Stimulated activated CD4-positive, alpha-beta T cell treated with anti-CD3 and anti-CD28 coated beads, Interleukin-15, amount 100 ng/mL, for 1 hour (primary cell): ENCODE measurements around the gene CNTROB.
"Not testable (repeated sequence)": the region's sequence is repeated elsewhere in the genome, so short reads cannot be mapped to it uniquely, and the experiment has no call there.

Source experiments
- DNase-seq, 2 donors: peaks; one replicate each; pipeline ENCODE4 v3.0.0-alpha.2; 2020; ENCODE audit warnings: low read depth in 1 of 2, low spot score in 1 of 2

CNTROB gene

DNA sequence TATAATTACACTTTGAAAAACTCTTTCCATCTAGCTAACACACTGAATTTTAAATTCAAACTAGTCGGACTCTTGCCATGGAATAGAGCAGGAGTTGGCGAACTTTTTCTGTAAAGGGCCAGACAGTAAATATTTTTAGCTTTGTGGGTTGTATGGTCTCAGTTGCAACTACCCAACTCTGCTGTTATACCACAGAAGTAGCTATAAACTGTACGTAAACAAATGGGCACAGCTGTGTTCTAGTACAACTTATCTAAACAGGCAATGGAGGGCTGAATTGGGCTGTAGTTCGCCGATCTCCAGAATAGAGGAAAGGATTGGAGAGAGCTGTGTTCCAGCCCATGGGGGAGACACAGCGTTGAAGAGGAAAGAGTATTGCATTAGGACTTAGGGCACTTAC lies 8.7 kb downstream of the CNTROB start:
- DNase-seq, result no peak

DNA sequence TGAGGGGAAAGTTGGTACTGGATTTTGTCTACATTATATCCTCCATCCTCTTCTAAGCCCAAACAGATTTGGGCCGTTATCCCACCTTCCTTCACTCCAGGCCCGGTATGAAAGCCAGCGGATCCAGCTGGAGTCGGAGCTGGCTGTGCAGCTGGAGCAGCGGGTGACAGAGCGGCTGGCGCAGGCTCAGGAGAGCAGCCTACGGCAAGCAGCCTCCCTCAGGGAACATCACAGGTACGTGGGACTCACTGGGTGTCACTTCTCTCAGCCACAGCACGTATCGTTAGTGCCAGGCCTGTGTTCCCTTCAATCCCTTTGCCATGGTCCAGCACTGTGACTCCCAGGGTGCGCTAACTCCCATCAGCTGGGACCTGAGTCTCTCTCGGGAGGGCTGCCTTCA lies 11.3 kb downstream of the CNTROB start:
- DNase-seq, result no peak

DNA sequence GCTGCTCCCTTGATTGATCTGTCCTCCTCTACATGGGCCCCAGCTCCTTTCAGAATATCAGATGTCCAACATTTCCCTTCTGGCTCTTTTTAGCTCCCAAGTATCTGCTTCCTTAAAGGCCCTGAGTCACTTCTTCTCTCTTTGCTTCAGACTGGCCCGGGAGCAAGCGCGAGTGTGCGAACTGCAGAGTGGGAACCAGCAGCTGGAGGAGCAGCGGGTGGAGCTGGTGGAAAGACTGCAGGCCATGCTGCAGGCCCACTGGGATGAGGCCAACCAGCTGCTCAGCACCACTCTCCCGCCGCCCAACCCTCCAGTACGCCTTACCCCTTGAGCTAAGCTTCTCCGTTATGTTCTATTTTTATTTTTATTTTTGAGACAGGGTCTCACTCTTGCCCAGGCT lies 12.3 kb downstream of the CNTROB start:
- no peak for DNase-seq

DNA sequence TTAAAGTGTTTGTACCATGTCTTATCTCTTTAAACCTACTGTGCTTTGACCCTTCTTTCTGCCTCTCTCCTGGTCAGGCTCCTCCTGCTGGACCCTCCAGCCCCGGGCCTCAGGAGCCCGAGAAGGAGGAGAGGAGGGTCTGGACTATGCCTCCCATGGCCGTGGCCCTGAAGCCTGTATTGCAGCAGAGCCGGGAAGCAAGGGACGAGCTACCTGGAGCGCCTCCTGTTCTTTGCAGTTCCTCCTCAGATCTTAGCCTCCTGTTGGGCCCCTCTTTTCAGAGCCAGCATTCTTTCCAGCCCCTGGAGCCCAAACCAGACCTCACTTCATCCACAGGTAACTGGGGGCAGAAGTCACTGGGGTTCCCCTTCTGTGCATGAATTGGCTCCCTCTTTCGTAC lies 13.6 kb downstream of the CNTROB start:
- DNase-seq, result no peak

DNA sequence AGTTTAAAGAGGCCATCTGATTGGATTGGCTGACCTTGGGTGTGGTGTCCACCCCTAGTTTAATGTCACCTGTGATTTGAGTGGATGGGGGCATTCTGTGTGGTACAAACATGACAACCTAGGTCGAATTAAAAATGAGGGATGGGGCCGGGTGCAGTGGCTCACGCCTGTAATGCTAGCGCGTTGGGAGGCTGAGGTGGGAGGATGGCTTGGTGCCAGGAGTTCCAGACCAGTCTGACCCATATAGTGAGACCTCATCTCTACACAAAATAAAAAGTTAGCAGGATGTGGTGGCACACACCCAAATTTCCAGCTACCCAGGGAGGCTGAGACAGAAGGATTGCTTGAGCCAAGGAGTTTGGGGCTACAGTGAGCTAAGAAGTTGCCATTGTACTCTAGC lies 14.4 kb downstream of the CNTROB start:
- no peak for DNase-seq

DNA sequence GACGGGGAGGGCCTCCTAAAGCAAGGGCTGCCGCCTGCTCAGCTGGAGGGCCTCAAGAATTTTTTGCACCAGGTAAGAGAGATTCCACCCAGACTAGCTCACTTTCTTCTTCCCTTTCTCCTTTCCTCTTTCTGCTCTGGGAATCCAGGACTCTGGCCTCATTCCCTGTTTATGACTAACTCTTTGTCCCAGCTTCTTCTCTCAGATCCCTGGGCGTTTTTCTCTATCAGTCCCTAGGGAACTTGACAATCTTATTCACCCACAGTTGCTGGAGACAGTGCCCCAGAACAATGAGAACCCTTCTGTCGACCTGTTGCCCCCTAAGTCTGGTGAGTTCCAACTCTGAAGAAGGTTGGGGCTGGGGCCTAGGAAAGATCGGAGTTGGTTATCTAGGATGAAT lies 15.6 kb downstream of the CNTROB start:
- DNase-seq, result no peak

DNA sequence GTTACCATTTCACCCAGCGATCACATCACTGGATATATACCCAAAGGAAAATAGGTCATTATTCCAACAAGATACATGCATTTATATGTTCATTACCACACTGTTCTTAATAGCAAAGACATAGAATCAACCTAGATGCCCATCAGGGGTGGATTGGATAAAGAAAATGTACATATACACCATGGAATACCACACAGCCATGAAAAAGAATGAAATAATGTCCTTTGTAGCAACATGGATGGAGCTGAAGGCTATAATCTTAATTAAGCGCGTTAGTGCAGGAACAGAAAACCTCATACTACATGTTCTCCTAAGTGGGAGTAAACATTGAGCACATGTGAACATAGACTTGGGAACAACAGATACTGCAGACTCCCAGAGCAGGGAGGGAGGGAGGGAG lies 18.6 kb downstream of the CNTROB start:
- DNase-seq, result no peak

DNA sequence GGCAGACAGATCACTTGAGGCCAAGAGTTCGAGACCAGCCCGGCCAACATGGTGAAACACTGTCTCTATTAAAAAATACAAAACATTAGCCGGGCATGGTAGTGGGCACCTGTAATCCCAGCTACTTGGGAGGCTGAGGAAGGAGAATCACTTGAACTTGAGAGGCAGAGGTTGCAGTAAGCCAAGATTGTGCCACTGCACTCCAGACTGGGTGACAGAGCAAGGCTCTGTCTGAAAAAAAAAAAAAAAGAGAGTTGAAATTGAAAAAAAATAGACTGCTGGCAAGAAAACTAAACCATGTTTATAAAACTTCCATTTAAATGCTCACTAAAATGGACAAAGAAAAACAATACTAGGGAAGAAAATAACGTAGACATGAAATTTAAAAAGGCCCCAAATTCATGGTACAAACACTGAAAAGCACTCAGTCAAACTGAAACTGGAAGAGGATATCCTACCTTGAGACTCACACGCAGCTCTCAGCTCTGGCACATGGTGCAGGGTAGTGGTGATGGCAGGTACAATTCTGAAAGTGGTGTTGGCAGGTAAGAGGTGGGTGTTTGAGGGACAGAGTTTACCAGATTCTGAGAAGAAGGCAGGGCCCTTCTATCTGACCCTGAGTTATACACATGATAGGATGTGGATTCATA lies 19.3 kb downstream of the CNTROB start:
- peak in 1 of 2 donors; percentile 15 for DNase-seq

DNA sequence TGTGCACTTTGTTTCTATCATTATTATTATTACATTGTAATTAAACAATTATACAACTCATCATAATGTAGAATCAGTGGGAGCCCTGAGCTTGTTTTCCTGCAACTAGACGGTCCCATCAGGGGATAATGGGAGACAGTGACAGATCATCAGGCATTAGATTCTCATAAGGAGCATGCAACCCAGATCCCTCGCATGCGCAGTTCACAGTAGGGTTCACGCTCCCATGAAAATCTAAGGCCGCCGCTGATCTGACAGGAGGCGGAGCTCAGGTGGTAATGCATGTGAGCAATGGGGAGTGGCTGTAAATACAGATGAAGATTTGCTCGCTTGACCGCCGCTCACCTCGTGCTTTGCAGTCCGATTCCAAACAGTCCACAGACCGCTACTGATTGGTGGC lies 21.3 kb downstream of the CNTROB start:
- DNase-seq, result not testable (repeated sequence)

DNA sequence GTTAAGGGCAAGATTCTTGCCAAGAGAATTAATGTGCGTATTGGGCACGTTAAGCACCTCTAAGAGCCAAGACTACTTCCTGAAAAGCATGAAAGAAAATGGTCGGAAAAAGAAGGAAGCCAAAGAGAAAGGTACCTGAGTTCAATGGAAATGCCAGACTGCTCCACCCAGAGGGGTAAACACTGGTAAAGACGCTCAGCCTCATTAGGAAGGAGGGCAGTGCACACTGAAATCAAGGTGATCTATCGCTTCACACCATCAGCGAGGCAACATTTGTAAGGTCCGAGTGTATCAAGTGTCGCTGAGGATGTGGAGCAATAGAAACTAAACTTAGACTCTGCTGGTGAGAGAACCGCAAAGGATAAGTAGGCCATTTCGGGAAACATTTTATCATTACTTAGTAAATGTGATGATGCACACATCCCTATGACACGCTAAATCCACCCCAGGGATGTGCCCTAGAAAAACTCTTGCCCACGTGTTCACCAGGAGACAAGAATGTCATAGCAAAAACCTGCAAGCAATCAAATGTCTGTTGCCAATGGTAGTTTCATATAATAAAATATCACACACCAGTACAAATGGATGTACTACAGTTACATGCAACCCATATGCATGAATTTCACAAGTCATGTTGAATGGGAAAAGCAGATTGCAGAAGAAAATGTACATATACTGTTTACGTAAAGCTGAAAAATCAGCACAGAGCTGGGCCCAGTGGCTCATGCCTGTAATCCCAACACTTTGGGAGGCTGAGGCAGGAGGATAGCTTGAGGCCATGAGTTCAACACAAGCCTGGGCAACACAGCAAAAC lies 23.6 kb downstream of the CNTROB start:
- DNase-seq, result no peak

DNA sequence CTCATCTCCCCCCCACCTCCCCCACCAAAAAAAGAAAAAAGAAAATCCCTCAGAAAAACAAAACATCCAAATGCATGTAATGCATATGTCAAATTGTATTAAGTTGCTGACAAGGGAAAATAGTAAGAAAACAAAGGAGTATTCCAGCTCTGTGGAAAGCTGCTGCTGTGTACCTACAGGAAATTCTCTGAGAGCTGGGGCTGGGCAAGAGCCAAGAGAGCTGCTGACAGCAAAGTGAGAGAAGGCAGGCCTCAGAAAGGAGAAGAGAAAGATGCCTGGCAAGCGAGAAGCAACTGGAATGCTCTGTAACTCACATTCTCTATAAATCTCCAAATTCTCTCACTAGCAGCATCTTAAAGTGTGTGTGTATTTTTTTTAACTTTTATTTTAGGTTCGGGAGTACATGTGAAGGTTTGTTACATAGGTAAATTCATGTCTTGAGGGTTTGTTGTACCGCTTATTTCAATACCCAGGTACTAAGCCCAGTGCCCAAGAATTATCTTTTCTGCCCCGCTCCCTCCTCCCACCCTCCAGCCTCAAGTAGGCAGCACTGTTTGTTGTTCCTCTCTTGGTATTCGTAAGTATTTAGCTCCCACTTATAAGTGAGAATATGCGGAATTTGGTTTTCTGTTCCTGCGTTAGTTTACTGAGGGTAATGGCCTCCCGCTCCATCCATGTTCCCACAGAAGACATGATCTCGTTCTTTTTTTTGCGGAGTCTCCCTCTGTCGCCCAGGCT lies 24.4 kb downstream of the CNTROB start:
- DNase-seq, result no peak

DNA sequence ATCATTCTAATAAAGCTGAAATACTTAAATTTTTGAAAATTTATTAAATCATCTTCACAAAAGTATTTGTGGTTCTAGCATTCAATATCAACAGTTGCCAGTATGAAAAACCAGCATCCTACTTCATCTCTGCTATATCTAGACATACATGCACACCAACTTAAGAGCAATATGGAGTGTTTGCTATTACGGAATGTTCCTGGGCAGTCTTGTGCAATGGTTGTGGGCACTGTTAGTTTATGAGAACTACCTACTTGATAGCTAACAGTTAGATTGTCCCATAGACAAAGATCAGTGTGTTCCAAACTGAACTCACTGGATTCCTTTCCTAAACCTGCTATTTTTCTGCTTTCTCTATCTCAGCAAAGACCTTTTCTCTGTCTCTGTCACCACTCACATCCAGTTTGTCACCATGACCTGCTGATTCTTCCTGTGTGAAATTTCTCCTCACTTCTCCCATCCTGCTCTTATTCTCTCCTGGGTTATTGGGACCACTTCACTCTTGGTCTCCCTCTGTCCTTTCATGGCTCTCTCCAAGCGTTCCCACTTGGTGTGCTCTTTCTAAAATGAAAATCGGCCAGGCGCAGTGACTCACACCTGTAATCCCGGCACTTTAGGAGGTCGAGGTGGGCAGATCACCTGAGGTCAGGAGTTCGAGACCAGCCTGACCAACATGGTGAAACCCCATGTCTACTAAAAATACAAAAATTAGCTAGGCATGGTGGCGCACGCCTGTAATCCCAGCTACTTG lies 27.7 kb downstream of the CNTROB start:
- DNase-seq, result no peak

DNA sequence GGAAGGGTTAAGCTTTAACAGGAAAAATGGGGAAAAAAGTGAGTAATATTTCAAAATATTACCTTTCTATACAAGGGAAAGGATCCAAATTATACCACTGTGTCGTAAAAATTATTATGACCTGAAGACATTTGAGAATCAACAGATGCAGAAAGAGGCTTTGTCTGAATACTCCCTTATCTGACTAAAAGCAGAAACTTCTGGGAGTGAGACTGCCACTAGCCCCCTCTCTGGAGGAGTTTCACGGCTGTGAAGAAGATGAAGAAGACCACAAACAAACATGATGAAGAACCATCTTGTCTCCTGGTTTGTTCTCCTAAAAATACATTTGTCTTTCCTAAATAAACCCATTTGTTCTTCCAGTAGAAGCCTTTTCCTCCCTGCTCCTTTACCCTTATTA lies 29.4 kb downstream of the CNTROB start:
- DNase-seq, result no peak

DNA sequence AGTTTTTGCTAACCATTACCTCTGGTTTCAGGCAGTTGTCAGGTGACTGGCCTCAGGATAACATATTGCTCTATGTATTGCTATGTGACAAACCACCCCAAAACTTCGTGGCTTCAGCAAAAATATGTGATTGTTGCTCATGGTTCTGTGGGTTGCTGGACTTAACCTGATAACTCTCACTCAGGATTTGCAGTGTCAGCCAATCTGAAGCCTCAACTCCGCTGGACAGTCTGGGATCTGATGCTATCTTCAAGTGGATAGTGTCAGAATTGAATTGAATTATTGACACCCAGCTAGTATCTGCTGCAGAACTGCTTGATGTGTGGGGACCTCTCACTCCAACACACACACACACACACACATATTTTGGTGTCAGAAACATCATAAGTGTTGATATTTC lies 35.7 kb downstream of the CNTROB start:
- no peak for DNase-seq

DNA sequence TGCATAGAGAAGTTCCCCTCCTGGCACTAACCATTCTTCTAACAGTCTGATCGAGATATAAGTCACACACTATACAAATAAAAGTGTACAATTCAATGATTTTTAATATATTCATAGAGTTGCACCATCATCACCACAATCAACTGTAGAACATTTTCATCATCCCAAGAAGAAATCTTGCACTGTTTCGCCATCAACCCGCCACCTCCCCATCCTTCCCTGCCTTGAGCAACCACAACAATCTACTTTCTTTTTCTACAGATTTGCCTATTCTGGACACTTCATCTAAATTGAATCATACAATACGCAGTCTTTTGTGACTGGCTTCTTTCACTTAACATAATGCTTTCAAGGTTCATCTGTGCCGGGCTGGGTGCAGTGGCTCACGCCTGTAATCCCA lies 37.4 kb downstream of the CNTROB start:
- DNase-seq, result no peak

DNA sequence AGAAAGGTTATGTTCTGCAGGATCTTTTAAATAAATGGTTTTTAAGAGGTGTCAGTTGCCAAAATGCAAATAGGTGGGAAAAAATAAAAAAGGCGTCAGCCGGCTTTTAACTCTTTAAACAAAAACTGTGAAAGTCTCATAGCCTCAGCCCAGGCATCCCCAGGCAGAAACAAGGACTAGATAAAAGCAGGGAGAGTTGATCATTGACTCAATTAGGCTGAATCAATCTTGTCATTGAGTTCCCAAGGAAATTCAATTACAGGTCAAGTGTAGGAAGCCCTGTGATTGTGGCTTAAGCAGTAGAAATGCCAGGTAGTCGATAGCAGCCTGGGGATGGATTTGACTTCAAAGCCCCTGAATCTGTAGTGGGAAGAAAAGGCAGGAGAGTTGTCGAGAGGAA lies 39.6 kb downstream of the CNTROB start:
- DNase-seq, result no peak

DNA sequence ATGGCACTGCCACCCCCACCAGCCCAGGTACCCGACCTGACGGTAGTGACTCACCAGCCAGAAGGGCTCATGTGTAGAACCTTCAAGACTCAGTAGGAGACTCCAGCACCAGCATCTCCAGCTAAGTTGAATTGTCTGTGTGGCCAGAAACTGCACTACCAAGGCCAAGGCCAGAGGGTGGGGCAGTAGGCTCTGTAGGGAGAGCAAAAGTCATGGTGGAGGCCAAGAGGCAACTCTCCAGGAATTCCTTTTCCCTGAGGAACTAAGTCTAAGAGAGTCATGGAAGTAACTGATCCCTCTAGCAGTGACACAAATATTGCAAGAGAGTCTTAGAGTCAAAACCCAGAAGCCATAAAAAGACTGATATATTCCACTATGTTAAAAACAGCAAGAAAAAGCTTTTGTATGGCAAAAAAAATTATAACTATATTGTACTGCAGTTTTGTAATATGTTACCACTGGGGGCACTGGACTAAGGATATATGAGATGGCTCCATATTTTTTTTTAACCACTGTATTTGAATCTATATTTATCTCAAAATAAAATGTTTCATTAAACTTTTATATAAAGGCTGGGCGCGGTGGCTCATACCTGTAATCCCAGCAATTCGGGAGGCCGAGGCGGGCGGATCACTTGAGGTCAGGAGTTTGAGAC lies 40.3 kb downstream of the CNTROB start:
- no peak for DNase-seq

DNA sequence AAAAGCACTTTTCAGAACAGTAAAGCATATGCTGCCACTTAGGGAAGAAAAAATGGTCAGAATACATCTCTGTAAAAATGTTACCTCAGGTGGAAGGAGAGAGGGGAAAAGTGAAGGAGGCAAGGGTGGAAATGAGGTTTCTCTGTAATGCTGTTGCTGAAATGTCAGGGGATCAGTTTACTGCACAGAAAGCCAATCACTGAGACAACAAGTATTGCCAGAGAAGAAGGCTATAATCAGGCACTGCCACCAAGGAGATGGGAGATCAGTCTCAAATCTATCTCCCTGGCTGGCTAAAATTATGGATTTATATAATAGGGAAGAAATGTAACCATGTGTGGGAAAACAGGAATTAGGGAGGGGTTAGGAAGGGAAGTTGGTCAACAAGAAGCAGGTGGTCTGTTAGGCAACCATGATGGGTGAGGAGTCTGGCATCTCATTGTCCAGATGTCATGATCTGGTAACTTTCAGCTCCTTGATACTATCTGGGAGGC lies 42.7 kb downstream of the CNTROB start:
- no peak for DNase-seq

DNA sequence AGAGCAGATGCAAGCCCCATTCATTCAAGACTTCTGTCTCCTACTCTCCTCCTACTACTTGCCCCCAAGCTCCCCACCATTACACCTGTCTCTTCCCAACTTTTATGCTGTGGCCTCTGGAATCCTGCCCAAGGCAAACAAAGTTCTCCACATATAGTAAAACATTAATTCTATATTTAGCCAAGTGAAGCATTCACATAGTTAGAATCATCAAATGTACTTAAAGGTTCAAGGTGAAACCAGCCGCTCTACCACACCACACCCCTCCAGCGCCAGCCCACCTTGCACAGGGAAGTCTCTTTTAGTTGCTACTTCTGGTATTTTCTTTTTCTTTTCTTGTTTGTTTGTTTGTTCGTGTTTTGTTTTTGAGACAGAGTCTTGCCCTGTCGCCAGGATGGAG lies 45.0 kb downstream of the CNTROB start:
- DNase-seq, result no peak

DNA sequence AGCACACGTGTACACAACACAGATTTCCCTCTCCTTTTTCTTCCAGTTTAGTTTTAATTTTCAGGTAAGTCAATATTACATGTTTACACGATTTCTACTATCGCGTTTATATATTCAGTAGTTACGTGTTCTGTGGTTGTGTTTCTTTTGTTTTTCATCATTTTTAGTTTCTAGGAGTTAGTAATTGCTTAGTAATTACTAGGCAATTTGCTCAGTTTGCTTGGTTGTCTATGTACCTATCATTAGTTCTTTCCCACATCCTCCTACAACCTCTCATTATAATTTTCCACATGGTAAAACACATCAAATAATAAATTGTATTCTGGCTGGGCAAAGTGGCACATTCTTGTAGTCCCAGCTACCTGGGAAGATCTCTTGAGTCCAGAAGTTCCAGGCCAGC lies 45.8 kb downstream of the CNTROB start:
- DNase-seq, result no peak

DNA sequence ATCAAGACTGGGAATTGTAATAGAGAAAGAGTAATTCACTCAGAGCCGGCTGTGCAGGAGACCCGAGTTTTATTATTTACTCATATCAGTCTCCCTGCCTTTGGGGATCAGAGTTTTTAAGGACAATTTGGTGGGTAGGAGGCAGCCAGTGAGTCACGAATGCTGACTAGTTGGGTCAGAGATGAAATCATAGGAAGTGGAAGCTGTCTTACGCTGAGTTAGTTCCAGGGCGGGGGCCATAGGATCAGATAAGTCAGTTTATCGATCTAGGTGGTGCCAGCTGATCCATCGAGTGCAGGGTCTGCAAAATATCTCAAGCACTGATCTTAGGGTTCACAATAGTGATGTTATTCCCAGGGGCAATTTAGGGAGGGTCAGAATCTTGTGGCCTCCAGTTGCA lies 50.2 kb downstream of the CNTROB start:
- no peak for DNase-seq
